NOMO-1 treated with DMSO at 0.1 percent for 48 hours (cell line): ENCODE results near the gene YY1AP1.
A peak's percentile ranks its signal among the peaks of the same experiment; 100 is the strongest.
"Not testable (repeated sequence)": the region's sequence is repeated elsewhere in the genome, so short reads cannot be mapped to it uniquely, and the experiment has no call there.

Experiments used
- DNase-seq: peaks from one replicate; lab custom pipeline; 2025; ENCODE audit not compliant: unreplicated experiment; lab: John Stamatoyannopoulos, UW

The YY1AP1 gene

DNA sequence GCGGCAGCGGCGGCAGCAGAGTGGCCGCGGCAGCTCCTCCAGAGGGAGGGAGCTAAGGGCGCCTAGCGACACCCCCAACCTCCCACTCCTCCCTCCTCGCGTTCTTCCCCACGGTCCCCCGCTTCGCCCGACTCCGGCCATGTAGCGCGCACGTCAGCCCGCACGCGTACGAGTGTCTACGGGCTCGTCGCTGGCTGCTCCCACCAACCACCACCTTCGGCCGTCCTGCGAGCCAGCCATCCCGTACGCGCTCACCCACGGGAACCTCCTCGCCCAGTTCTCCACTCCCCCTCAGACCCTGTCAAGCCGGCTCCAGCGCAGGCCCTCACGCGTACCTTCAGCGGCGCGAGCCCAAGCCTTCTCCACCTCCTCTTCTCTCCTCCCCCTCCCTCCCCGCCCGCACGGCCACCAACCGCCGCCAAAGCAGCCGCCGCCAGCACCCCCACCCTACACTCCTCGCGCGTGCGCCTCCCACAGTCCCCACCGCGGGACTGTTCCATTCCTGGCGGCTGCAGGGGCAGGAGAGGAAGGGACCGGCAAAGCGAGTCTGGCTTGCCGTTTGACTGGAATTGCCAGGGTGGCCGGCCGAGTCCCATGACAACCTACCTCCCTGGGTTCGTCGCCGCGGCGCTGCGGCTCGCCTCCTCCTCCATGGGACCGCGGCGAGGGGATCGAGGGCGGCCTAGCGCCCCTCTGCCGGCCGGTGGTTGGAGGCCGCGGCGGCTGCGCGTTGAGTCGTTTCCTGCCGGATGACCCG, at the start of gene YY1AP1:
Gene YY1AP1 (minus strand): TSS at position 451 of the 757 bp plus-strand sequence. CDS start 8,338 bp downstream, outside the sequence.
- DNase-seq: peak; percentile 86

DNA sequence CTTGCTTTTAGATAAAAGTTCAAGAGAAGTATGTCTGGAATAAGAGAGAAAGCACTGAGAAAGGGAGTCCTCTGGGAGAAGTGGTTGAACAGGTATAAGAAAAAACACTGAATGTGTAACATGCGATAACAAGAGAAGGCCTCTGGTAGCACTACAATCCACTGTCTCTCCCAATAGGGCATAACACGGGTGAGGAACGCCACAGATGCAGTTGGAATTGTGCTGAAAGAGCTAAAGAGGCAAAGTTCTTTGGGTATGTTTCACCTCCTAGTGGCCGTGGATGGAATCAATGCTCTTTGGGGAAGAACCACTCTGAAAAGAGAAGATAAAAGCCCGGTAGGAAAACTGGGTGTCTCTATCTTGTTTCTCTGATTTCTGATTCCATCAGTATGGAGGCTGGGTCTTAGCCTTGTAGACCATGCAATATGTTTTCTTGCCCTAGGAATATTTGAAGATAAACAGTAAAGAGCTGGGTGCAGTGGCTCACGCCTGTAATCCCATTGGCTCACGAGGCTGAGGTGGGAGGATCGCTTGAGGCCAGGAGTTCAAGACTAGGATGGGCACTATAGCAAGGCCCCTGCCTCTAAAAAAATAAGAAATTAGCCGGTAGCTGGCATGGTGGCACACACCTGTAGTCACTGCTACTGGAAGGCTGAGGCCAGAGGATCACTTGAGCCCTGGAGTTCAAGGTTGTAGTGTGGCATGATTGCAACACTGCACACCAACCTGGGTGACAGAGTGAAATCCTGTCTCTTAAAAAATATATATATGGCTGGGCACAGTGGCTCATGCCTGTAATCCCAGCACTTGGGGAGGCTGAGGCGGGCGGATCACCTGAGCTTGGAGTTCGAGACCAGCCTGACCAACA, 40.7 kb upstream of the YY1AP1 start:
- DNase-seq: peak; percentile 11

DNA sequence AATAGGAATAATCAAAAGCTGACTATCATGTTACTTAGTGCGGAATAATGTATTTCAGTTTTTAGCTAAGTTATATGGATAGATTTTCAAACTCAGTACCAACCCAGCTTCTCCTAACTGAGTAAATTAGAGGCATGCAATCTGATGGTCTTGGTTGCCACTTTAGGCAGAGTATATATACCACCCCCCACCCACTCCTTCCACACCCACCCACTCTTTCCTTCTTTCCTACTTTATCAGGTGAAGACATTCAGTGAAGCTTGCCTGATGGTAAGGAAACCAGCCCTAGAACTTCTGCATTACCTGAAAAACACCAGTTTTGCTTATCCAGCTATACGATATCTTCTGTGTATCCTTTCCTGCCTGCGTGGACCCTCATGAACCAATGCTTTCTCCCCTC, 36.6 kb upstream of the YY1AP1 start:
- no peak for DNase-seq

- no peak for DNase-seq
Measured at GRCh38 chr1:155719703-155720102, 31.1 kb upstream of the YY1AP1 start.

- DNase-seq: not testable (repeated sequence)
Measured at GRCh38 chr1:155718524-155719115, 30.0 kb upstream of the YY1AP1 start.

DNA sequence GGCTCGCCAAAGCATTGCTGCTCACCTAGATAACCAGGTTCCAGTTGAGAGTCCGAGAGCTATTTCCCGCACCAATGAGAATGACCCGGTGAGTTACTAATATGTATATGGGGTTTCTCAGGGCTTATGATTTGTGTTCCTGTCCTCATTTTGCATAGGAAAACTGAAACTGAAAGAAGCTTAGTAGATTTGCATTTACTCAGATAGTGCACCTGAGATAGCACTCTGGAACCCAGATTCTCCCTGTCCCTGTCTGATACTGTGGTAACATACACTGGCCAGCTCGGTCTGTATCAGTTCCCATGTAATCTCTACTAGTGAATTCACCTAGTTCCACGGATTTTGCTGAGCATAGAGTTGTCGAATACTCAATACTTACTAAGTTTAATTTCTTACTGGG, 28.5 kb upstream of the YY1AP1 start:
- DNase-seq: no peak

- no peak for DNase-seq
Measured at GRCh38 chr1:155715777-155716176, 27.2 kb upstream of the YY1AP1 start.

GRCh38 chr1:155715056-155715455, 26.5 kb upstream of the YY1AP1 start:
- DNase-seq: not testable (repeated sequence)

GRCh38 chr1:155713075-155713474, 24.5 kb upstream of the YY1AP1 start:
- DNase-seq: no peak

- DNase-seq: not testable (repeated sequence)
Measured at GRCh38 chr1:155712636-155713035, 24.1 kb upstream of the YY1AP1 start.

DNA sequence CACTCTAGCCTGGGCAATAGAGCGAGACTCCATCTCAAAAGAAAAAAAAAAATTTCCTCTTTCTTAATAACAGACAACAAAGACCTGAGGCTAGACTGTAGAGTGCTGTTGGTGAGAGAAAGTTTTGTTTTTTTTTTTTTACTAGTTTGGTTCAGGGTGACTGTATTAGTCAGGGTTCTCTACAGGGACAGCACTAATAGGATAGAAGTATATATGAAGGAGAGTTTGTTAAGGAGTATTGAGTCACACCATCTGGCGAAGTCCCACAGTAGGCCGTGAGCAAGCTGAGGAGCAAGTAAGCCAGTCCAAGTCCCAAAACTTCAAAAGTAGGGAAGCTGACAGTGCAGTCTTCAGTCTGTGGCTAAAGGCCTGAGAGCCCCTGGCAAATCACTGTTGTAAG, 22.9 kb upstream of the YY1AP1 start:
- DNase-seq: not testable (repeated sequence)

DNA sequence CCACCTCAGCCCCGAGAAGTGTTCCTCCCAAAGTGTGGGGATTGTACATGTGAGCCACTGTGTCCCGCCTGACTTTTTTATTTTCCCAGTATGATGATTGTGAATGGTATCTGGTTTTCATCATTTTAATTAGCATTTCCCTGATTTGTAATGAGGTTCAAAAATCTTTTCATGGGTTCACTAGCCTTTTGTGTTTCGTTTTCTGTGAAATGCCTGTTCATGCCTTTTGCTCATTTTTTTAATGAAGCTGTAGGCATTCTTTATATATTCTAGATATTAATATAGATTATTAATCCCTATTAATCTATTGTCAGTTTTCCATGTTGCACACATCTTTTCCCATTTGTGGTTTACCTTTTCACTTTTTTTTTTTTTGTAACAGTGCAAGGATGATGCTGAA, 20.8 kb upstream of the YY1AP1 start:
- DNase-seq: no peak

DNA sequence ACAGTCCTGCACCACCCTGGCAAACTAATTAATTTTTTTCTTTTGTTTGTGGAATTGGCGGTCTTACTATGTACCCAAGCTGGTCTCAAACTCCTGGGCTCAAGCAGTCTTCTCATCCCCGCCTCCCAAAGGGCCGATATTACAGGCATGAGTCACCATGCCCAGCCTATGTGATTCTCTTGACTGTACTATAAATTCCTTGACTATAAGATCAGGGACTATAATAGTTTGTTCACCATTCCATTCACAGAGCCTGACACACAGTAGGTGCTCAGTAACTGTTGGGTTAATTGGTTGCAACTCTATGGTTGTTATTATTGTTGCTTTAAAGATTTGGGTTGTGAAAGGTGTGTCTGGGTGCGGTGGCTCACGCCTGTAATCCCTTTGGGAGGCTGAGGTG, 17.6 kb upstream of the YY1AP1 start:
- no peak for DNase-seq

DNA sequence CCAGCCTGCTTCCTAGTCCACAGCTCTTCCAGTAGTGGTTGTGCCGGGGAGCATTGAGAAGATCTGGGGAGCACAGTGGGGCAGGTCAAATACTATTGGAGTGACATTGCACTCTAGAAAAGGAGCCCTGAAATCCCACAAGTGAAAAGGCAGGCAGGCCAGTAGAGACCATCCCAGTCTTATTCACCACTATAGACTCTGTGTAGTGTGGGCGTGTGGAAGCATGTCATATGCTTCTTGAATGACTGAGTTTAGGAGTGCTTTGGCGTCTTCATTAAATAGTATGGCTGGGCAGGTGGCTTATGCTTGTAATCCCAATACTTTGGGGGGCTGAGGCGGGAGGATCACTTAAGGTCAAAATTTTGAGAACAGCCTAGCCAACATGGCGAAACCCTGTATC, 15.8 kb upstream of the YY1AP1 start:
- not testable (repeated sequence) for DNase-seq

DNA sequence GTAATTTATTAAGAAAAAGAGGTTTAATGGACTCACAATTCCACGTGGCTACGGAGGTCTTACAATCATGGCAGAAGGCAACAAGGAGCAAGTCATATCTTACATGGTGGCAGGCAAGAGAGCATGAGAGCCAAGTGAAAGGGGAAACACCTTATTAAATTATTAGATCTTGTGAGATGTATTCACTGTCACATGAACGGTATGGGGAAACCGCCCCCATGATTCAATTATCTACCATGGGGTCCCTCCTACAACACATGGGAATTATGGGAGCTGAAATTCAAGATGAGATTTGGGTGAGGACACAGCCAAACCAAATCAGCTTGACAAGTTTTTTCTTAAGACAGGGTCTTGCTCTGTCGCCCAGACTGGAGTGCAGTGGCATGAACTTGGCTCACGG, 14.6 kb upstream of the YY1AP1 start:
- no peak for DNase-seq

DNA sequence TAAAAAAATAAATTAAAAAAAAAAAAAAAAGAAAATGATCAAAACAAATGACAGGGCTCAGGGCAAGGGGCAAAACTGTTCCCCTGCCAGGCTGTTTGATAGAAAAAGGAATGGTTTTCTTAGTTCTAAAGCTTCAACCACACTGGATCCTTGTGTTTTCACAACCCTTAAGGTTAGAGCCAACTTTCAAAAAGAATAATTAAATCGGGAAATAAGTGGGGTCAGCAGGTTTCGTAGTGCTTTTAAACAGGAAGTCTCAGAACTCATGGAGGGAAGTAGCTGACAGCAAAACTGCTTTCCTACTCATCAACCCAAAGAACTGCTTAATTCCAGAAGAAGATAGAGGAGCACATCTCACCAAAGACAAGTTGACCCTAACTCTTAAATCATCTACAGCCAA, 13.1 kb upstream of the YY1AP1 start:
- DNase-seq: not testable (repeated sequence)

DNA sequence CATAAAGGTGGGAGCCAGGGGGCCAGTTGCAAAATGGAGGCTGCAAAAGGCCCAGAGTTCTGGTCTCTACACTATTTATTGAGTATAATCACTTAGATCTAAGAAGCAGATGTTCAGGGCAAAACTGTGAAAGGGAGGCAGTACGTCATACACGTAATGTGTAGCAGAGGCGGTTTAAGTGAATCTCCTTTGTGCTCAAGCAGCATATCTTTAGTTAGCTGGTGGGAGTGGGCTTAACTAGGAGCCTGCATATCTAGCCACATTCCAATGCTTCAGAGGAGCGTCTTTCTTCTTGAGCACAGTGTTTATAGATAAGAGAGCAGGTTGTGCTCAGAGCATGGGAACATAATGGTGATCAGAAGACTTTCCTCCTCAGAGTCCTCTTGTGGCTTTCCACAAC, 10.5 kb upstream of the YY1AP1 start:
- DNase-seq: not testable (repeated sequence)

DNA sequence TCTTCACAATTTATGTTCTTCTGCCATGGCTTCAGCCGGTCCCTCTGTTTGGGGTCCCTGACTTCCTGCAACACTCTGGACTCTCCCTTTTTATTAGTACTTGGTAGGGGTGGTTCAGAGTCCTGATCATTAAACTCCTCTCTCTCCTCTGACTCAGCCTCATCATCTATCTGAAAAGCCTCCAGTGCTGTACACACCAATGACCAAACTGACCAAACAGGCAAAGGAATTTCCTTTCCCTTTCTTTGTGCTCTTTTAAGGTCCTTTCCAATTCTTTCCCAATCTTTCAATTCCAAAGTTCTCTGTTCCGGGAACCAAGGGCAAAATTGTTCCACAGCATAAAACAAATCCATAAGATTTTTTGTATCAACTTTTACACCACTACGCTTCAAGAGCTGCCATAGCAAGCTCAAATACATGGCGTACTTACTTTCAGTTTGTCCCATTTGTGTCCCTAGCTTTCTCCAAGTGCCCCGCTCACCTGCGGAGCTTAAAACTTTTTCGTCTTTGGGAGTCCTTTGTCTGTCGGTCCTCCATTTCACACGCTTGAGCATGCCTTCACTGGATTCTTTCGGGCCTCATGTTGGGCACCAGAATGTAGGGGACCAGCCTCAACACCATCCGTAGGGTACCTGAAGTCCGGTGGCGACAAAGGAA, 9.9 kb upstream of the YY1AP1 start:
- no peak for DNase-seq

- not testable (repeated sequence) for DNase-seq
Measured at GRCh38 chr1:155697616-155698015, 9.0 kb upstream of the YY1AP1 start.

DNA sequence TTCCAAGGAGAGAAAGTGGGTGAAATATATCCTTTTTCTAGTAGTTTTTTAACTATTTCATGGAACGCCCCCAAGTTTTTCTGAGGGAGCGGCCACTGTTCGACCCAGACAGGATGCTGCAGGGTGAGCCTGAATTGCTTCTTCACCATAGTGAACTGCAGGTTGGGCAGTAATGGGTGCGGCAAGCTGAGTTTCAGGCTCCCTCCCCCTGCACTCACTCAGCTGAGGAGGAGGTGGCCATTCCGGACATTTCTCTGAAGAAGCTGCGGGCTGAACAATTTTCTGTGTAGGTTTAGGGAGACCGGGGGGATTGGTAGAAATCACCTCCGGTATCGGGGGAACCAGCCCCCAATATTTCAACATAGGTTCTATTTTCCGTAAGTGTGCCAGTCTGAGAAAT, 8.5 kb upstream of the YY1AP1 start:
- no peak for DNase-seq

- DNase-seq: no peak
Measured at GRCh38 chr1:155696524-155696923, 8.0 kb upstream of the YY1AP1 start.
